ENCODE results near the gene PCBD2. TPM values are rescaled to one million over a fixed set of nuclear protein-coding genes. Genes with fewer than 3 reads are reported as not detected.
"Not testable (repeated sequence)": the region's sequence is repeated elsewhere in the genome, so short reads cannot be mapped to it uniquely, and the experiment has no call there.

PCBD2 gene
- total RNA-seq, 4 donors from 2014 or later: 1.8 to 15.1 (median 8.2) TPM

DNA sequence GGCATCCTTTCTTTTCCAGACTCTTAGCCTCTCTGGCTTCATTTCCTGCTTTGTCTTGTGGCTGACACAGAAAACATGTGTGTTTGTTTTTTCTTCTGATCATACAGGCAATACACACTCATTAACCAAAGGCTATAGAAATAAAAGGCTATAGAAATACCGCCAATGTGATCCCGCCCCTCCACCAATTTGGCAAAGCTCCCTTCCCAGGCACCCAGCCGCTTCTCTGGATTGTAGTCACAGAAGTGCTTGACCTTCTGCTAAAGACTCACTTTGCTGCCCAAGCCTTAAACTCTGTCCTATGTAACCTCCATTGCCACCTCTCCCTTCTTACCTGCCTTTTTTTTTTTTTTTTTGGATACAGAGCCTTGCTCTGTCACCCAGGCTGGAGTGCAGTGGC is 25.5 kb upstream of the PCBD2 start:
- no peak for DNase-seq
- Histone ChIP-seq H3K9me3 (no peaks in the 10 kb centered on the region), H3K4me3 (no peak overlapping the region), H3K27ac (no peak overlapping the region), H3K36me3 (no peaks in the 10 kb centered on the region), H3K4me1 (peaks cover 0 to 9% of the 10 kb centered on the region in 2 donors), H3K27me3 (no peaks in the 10 kb centered on the region)
- TF ChIP-seq, protein P1, sequence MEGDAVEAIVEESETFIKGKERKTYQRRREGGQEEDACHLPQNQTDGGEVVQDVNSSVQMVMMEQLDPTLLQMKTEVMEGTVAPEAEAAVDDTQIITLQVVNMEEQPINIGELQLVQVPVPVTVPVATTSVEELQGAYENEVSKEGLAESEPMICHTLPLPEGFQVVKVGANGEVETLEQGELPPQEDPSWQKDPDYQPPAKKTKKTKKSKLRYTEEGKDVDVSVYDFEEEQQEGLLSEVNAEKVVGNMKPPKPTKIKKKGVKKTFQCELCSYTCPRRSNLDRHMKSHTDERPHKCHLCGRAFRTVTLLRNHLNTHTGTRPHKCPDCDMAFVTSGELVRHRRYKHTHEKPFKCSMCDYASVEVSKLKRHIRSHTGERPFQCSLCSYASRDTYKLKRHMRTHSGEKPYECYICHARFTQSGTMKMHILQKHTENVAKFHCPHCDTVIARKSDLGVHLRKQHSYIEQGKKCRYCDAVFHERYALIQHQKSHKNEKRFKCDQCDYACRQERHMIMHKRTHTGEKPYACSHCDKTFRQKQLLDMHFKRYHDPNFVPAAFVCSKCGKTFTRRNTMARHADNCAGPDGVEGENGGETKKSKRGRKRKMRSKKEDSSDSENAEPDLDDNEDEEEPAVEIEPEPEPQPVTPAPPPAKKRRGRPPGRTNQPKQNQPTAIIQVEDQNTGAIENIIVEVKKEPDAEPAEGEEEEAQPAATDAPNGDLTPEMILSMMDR (IDR thresholded peaks at IDR 0.05): no peak
- TF ChIP-seq POLR2A (IDR thresholded peaks at IDR 0.05): no peak
- intact Hi-C loops (cut with DNase I; ENCODE audit: low total_unique reads): no loop called here

DNA sequence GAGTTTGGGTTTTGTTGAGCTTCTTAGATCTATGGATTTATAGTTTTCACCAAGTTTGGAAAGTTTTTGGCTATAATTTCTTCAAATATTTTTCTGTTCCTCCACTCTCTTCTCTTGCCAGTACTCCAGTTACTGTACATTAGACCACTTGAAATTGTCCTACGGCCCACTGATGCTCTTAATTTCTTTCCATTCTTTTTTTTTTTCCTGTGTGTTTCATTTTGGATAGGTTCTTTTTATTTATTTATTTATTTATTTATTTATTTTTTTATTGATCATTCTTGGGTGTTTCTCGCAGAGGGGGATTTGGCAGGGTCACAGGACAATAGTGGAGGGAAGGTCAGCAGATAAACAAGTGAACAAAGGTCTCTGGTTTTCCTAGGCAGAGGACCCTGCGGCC is 24.0 kb upstream of the PCBD2 start:
- H3K27ac ChIP-seq; H3K4me3 ChIP-seq; DNase-seq; intact Hi-C loops (cut with DNase I; ENCODE audit: low total_unique reads); H3K27me3 ChIP-seq; H3K4me1 ChIP-seq; H3K9me3 ChIP-seq; H3K36me3 ChIP-seq: not testable (repeated sequence)

DNA sequence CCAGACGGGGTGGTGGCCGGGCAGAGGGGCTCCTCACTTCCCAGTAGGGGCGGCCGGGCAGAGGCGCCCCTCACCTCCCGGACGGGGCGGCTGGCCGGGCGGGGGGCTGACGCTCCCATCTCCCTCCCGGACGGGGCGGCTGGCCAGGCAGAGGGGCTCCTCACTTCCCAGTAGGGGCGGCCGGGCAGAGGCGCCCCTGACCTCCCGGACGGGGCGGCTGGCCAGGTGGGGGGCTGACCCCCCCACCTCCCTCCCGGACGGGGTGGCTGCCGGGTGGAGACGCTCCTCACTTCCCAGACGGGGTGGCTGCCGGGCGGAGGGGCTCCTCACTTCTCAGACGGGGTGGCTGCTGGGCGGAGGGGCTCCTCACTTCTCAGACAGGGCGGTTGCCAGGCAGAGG is 23.2 kb upstream of the PCBD2 start:
- H3K27me3 ChIP-seq; DNase-seq; H3K36me3 ChIP-seq; H3K4me3 ChIP-seq; intact Hi-C loops (cut with DNase I; ENCODE audit: low total_unique reads); H3K9me3 ChIP-seq; H3K27ac ChIP-seq; H3K4me1 ChIP-seq: not testable (repeated sequence)

DNA sequence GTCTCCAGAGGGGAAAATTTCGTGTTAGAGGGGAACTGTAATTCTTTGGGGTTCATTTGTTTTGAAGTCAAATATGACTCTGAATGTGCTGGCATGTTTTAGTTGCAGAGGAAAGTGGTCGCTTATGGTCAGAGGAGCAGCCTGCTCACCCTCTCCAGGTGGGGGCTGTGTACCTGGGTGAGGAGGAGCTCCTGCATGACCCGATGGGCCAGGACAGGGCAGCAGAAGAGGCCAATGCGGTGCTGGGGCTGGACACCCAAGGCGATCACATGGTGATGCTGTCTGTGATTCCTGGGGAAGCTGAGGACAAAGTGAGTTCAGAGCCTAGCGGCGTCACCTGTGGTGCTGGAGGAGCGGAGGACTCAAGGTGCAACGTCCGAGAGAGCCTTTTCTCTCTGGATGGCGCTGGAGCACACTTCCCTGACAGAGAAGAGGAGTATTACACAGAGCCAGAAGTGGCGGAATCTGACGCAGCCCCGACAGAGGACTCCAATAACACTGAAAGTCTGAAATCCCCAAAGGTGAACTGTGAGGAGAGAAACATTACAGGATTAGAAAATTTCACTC is 17.3 kb upstream of the PCBD2 start:
- Histone ChIP-seq H3K27me3 (no peaks in the 10 kb centered on the region), H3K4me3 (no peak overlapping the region), H3K27ac (no peak overlapping the region), H3K36me3 (no peaks in the 10 kb centered on the region), H3K9me3 (no peaks in the 10 kb centered on the region), H3K4me1 (no peaks in the 10 kb centered on the region)
- intact Hi-C loops (cut with DNase I; ENCODE audit: low total_unique reads): no loop called here
- DNase-seq: no peak
- TF ChIP-seq, protein P1 (IDR thresholded peaks at IDR 0.05): no peak
- no peak for TF ChIP-seq POLR2A (IDR thresholded peaks at IDR 0.05)

DNA sequence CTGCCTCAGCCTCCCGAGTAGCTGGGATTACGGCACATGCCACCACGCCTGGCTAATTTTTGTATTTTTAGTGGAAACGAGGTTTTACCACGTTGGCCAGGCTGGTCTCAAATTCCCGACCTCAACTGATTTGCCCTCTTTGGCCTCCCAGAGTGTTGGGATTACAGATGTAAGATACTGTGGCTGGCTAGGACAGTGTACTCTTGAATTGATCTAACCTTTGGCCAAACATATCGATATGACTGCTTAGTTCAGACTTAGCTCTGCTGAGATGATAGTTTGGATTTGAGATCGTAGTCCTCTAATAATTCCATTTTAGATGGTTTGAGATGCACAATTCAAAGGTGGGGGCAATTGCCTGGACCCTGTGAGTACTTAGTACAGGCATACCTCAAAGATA is 15.6 kb upstream of the PCBD2 start:
- Histone ChIP-seq H3K9me3 (no peaks in the 10 kb centered on the region), H3K27ac (no peak overlapping the region), H3K27me3 (no peaks in the 10 kb centered on the region), H3K36me3 (no peaks in the 10 kb centered on the region), H3K4me1 (no peaks in the 10 kb centered on the region), H3K4me3 (no peak overlapping the region)
- intact Hi-C loops (cut with DNase I; ENCODE audit: low total_unique reads): no loop called here
- no peak for DNase-seq
- TF ChIP-seq, protein P1 (IDR thresholded peaks at IDR 0.05): no peak
- TF ChIP-seq POLR2A (IDR thresholded peaks at IDR 0.05): no peak

DNA sequence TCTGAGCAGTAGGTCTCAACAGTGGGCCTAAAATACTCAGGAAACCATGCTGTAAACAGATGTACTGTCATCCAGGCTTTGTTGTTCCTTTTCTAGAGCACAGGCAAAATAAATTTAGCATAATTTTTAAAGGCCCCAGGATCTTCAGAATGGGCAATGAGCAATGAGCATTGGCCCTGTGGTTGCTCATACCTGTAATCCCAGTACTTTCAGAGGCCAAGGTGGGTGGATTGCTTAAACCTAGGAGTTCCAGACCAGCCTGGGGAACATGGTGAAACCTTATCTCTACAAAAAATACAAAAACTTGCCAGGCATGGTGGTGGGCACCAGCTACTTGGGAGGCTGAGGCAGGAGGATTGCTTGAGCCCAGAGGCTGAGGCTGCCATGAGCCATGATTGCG is 13.5 kb upstream of the PCBD2 start:
- TF ChIP-seq, protein P1 (IDR thresholded peaks at IDR 0.05): no peak
- no peak for TF ChIP-seq POLR2A (IDR thresholded peaks at IDR 0.05)
- DNase-seq: no peak
- H3K27ac ChIP-seq: no peak overlapping the region
- no peak overlapping the region for H3K4me3 ChIP-seq
- no peaks in the 10 kb centered on the region for H3K4me1 ChIP-seq
- intact Hi-C loops (cut with DNase I; ENCODE audit: low total_unique reads): no loop called here
- no peaks in the 10 kb centered on the region for H3K36me3 ChIP-seq
- H3K27me3 ChIP-seq: no peaks in the 10 kb centered on the region
- H3K9me3 ChIP-seq: no peaks in the 10 kb centered on the region
